Measurements from ENCODE around the gene PRKAR1B. TPM values are rescaled to one million over a fixed set of nuclear protein-coding genes. Genes with fewer than 3 reads are reported as not detected.
A peak's percentile ranks its signal among the peaks of the same experiment; 100 is the strongest.

Gene PRKAR1B
- total and polyA plus RNA-seq, 10 donors = 9.9 to 39.5 (median 23.5) TPM

GRCh38 chr7:600149-601035 lies 126.7 kb downstream of the PRKAR1B start:
- intact Hi-C loops (cut with DNase I; ENCODE audit: low total_unique reads) = no loop called here
- peak; percentile 74 for DNase-seq
- H3K36me3 ChIP-seq = peaks cover 0 to 14% (median 2%) of the 10 kb centered on the region in 6 donors
- H3K27me3 ChIP-seq (replicated peaks in 1 of 7) = no peaks in the 10 kb centered on the region
- peak overlapping the region in 1 of 8 donors; percentile 58 for H3K4me3 ChIP-seq
- peaks cover 0 to 10% (median 3%) of the 10 kb centered on the region in 8 donors for H3K9me3 ChIP-seq
- TF ChIP-seq, protein P1, sequence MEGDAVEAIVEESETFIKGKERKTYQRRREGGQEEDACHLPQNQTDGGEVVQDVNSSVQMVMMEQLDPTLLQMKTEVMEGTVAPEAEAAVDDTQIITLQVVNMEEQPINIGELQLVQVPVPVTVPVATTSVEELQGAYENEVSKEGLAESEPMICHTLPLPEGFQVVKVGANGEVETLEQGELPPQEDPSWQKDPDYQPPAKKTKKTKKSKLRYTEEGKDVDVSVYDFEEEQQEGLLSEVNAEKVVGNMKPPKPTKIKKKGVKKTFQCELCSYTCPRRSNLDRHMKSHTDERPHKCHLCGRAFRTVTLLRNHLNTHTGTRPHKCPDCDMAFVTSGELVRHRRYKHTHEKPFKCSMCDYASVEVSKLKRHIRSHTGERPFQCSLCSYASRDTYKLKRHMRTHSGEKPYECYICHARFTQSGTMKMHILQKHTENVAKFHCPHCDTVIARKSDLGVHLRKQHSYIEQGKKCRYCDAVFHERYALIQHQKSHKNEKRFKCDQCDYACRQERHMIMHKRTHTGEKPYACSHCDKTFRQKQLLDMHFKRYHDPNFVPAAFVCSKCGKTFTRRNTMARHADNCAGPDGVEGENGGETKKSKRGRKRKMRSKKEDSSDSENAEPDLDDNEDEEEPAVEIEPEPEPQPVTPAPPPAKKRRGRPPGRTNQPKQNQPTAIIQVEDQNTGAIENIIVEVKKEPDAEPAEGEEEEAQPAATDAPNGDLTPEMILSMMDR (IDR thresholded peaks at IDR 0.05 in 8 of 11, conservative IDR thresholded peaks at IDR 0.05 in 3 of 11) = no peak
- TF ChIP-seq POLR2AphosphoS5 (IDR thresholded peaks at IDR 0.05) (no peak), POLR2A (IDR thresholded peaks at IDR 0.05) (no peak)
- peak overlapping the region in 7 of 8 donors; percentile 89 to 97 (median 93) for H3K27ac ChIP-seq
- H3K4me1 ChIP-seq = peaks cover 31 to 61% (median 51%) of the 10 kb centered on the region in 6 donors
- 82 to 94% (median 87%) methylated on average over 33 of the region's 33 CpGs for WGBS, 5 donors

DNA sequence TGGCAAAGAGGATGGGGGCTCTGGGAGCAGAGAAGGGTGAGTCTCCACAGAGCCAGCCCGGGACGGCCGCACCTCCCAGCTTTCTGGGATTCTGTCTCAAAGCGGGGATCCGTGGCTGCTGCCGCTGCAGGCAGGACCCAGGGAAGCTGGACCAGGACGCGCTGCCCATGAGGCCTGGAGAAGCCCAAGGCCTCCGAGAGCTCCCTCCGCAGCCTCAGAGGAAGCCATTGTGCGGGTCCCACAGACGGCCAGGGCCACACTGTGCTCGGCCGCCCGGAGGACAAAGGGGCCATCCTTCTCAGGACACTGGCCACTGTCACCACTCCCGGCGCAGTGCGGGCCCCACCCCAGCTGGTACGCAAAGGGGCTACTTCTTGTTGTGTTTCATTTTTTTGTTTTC lies 128.2 kb downstream of the PRKAR1B start:
- Histone ChIP-seq H3K27ac (no peak overlapping the region), H3K4me3 (no peak overlapping the region), H3K4me1 (peaks cover 22 to 61% (median 37%) of the 10 kb centered on the region in 6 donors), H3K27me3 (replicated peaks in 1 of 7) (no peaks in the 10 kb centered on the region), H3K9me3 (peaks cover 0 to 5% (median 0%) of the 10 kb centered on the region in 8 donors), H3K36me3 (peaks cover 0 to 16% (median 2%) of the 10 kb centered on the region in 6 donors)
- no peak for TF ChIP-seq POLR2AphosphoS5 (IDR thresholded peaks at IDR 0.05)
- no peak for TF ChIP-seq POLR2A (IDR thresholded peaks at IDR 0.05)
- TF ChIP-seq, protein P1 (IDR thresholded peaks at IDR 0.05 in 8 of 11, conservative IDR thresholded peaks at IDR 0.05 in 3 of 11) = no peak
- 95 to 98% (median 96%) methylated on average over 16 to 19 of the region's 19 CpGs for WGBS, 5 donors
- peak; percentile 75 for DNase-seq
- intact Hi-C loops (cut with DNase I; ENCODE audit: low total_unique reads) = no loop called here

DNA sequence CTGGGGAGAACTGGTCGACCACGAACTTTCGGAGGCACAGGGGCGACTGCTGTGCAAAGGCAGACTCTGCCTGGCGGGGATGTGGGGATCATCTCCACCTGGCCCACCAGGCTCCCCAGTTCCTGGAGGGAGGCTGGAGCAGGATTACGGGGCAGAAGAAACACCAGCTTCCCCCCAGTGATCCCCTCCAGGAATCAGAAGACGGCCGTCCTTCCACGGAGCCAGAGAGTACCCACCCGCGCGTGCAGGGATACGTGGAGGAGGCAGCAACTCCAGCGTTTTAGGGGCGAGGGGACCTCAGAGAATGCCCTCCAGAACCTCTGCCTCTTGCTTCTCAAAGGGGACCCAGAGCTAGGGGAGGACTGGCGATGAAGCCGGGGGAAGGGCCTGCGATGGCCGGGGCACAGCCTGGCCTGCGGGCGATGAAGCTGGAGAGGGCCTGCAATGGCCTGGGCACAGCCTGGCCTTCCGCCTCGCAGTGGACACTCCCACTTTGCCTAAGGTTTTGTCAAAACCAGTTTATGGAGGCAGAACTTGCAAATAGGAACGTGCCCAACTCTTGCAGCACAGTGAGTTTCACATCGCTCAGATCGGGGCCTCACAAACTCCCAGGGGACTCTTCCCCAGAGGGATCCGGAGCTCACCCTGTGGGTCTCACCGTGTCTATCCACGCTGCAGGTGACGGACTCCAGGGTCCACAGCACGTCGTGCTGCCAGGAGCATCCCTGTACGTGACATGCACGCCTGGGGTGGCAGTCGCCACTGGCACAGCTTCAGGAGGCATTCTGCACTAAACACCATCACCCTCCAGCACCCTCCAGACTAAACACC lies 129.5 kb downstream of the PRKAR1B start:
- no peak for TF ChIP-seq POLR2AphosphoS5 (IDR thresholded peaks at IDR 0.05)
- TF ChIP-seq, protein P1 (IDR thresholded peaks at IDR 0.05 in 8 of 11, conservative IDR thresholded peaks at IDR 0.05 in 3 of 11) = no peak
- no peak for TF ChIP-seq POLR2A (IDR thresholded peaks at IDR 0.05)
- Histone ChIP-seq H3K27ac (no peak overlapping the region), H3K36me3 (peaks cover 0 to 16% (median 2%) of the 10 kb centered on the region in 6 donors), H3K4me3 (no peak overlapping the region), H3K27me3 (replicated peaks in 1 of 7) (no peaks in the 10 kb centered on the region), H3K4me1 (peaks cover 17 to 61% (median 32%) of the 10 kb centered on the region in 6 donors), H3K9me3 (peaks cover 0 to 5% (median 0%) of the 10 kb centered on the region in 8 donors)
- DNase-seq = peak; percentile 60
- intact Hi-C loops (cut with DNase I; ENCODE audit: low total_unique reads) = no loop called here
- 87 to 93% (median 92%) methylated on average over 30 to 35 of the region's 35 CpGs for WGBS, 5 donors
